Panc1 (cell line): Measurements from ENCODE around the gene PAOX. TPM values are rescaled to one million over a fixed set of nuclear protein-coding genes. Genes with fewer than 3 reads are reported as not detected.
A peak's percentile ranks its signal among the peaks of the same experiment; 100 is the strongest.

Source experiments
- ATAC-seq: fragments of 200-7000 bp; cut with Tn5 transposase; 2 replicates; pipeline ENCODE4 v1.9.1; 2020; ENCODE audit warnings: mild to moderate bottlenecking, moderate library complexity
- BruUV-seq: library from RNA; stranded (reverse); fragments of 400-500 nt; replicated peaks from 2 replicates; lab custom pipeline; 2021; lab: Mats Ljungman, UMichigan
- CTCF ChIA-PET: fragments of 300-600 bp; sonication (Branson Sonifier 250); formaldehyde crosslinking; loops from one replicate; lab custom pipeline; 2022; ENCODE audit warnings: antibody characterized with exemption; lab: Charles Lee
- POLR2A ChIA-PET: fragments of 300-600 bp; sonication (Branson Sonifier 250); formaldehyde crosslinking; loops from one replicate; lab custom pipeline; 2022; ENCODE audit warnings: antibody characterized with exemption; lab: Charles Lee
- DNase-seq: peaks from one replicate; pipeline ENCODE4 v3.0.0-alpha.2; 2010; ENCODE audit warnings: low read depth, low spot score
- H3K27ac ChIP-seq: 2 replicates; pipeline ENCODE4 v1.5.1; 2011; ENCODE audit warnings: mild to moderate bottlenecking, low read length, inconsistent platforms
- H3K27me3 ChIP-seq: fragments of 200-500 bp; sonication (Bioruptor generic); 2 replicates; pipeline ENCODE4 v1.6.0; 2014; ENCODE audit warnings: low read length, inconsistent platforms; ENCODE audit not compliant: control insufficient read depth, insufficient read depth
- H3K36me3 ChIP-seq: fragments of 200-500 bp; sonication (Bioruptor generic); 2 replicates; pipeline ENCODE4 v1.5.1; 2014; ENCODE audit warnings: inconsistent platforms, mild to moderate bottlenecking, low read length, moderate library complexity; ENCODE audit not compliant: control insufficient read depth, insufficient read depth
- H3K4me1 ChIP-seq: 2 replicates; pipeline ENCODE4 v1.5.1; 2011; ENCODE audit warnings: inconsistent platforms, mild to moderate bottlenecking, low read length, moderate library complexity; ENCODE audit not compliant: control insufficient read depth, insufficient read depth
- H3K4me3 ChIP-seq, 2 experiments: 2 replicates each; pipeline ENCODE4 v1.5.1; 2011 to 2012; ENCODE audit warnings: low read depth in 2 of 2, low read length in 2 of 2, mild to moderate bottlenecking in 2 of 2, inconsistent platforms in 1 of 2, moderate library complexity in 1 of 2
- H3K9me3 ChIP-seq: fragments of 200-500 bp; sonication (Bioruptor generic); 2 replicates; pipeline ENCODE4 v1.5.1; 2014; ENCODE audit warnings: low read depth, mild to moderate bottlenecking, inconsistent platforms, low read length, moderate library complexity; ENCODE audit not compliant: control insufficient read depth, insufficient read depth
- POLR2AphosphoS5 ChIP-seq: IDR thresholded peaks from 2 replicates; pipeline ENCODE4 v1.6.1; 2012; ENCODE audit warnings: mild to moderate bottlenecking, low read depth, low read length, moderate library complexity
- SIN3A ChIP-seq: IDR thresholded peaks from 2 replicates; pipeline ENCODE4 v1.6.1; 2012; ENCODE audit warnings: low read depth, mild to moderate bottlenecking, low read length, moderate library complexity, borderline replicate concordance; ENCODE audit not compliant: insufficient read depth
- TCF7L2 ChIP-seq: IDR thresholded peaks from 2 replicates; pipeline ENCODE4 v1.6.1; 2011; ENCODE audit warnings: mild to moderate bottlenecking, low read depth, low read length, inconsistent platforms
- in situ Hi-C: cut with HindIII; loops from 2 replicates; pipeline ENCODE4 v1.10.0; 2016; ENCODE audit warnings: low sequenced_read_pairs, low pct_unique_long_range_greater_than_20kb
- intact Hi-C: fragments of 100-400 bp; cut with micrococcal nuclease; formaldehyde crosslinking; loops from one replicate; pipeline ENCODE4 v1.10.0; 2022; ENCODE audit not compliant: unreplicated experiment
- total RNA-seq: library from RNA; stranded (reverse); gene quantifications from one replicate; pipeline ENCODE4 v1.2.1, GENCODE V29; 2021; ENCODE audit not compliant: unreplicated experiment
- TF ChIP-seq, protein P1 (sequence below), 2 experiments: IDR thresholded peaks; 2 replicates each; pipeline ENCODE4 v1.6.1; 2011 to 2012; ENCODE audit warnings: low read depth in 2 of 2, control low read depth in 1 of 2, low read length in 1 of 2, mild to moderate bottlenecking in 1 of 2, moderate library complexity in 1 of 2; ENCODE audit not compliant: insufficient read depth in 1 of 2
- TF ChIP-seq, protein P2 (sequence below): fragments of 450-650 bp; IDR thresholded peaks from 2 replicates; pipeline ENCODE4 v1.5.1; 2017; ENCODE audit warnings: mild to moderate bottlenecking

PAOX gene
- total RNA-seq, 1 experiment from 2014 or later: 9.3 TPM

DNA sequence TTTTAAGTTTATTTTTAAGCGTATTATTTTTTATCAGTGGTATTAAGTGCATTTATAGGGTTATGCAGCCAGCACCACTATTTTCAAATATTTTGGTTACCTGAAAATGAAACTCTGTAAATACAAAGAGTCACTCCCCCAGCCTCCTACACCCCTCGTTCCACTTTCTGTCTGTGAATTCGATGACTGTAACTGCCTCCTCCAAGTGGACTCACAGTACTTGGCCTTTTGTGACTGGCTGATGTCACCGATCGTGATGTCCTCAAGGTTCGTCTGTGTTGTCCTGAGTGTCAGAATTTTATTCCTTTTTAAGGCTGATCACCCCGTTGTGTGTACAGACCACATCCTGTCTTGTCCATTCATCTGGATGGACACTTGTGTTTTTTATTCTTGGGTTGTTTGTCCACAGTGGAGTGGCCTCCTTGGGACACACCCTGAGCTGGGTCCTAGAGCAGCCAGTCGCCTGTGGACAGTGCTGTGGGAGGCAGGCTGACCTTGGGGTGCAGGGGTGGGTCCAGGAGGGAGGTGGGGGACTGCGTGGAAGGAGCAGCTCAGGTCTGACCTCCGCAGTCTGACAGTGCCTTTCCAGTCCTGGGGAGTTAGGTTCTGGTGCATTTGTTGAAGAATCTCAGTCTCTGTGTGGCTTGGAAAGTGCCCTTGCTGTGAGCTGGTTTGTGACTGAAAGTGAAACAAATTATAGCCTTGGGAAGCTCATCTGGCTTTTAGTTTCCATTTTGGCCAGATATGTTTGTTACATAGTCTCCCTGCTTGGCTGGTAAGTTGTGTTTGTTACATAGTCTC is 21.8 kb downstream of the PAOX start:
- TF ChIP-seq, protein P1, sequence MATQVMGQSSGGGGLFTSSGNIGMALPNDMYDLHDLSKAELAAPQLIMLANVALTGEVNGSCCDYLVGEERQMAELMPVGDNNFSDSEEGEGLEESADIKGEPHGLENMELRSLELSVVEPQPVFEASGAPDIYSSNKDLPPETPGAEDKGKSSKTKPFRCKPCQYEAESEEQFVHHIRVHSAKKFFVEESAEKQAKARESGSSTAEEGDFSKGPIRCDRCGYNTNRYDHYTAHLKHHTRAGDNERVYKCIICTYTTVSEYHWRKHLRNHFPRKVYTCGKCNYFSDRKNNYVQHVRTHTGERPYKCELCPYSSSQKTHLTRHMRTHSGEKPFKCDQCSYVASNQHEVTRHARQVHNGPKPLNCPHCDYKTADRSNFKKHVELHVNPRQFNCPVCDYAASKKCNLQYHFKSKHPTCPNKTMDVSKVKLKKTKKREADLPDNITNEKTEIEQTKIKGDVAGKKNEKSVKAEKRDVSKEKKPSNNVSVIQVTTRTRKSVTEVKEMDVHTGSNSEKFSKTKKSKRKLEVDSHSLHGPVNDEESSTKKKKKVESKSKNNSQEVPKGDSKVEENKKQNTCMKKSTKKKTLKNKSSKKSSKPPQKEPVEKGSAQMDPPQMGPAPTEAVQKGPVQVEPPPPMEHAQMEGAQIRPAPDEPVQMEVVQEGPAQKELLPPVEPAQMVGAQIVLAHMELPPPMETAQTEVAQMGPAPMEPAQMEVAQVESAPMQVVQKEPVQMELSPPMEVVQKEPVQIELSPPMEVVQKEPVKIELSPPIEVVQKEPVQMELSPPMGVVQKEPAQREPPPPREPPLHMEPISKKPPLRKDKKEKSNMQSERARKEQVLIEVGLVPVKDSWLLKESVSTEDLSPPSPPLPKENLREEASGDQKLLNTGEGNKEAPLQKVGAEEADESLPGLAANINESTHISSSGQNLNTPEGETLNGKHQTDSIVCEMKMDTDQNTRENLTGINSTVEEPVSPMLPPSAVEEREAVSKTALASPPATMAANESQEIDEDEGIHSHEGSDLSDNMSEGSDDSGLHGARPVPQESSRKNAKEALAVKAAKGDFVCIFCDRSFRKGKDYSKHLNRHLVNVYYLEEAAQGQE (IDR thresholded peaks at IDR 0.05; ENCODE audit: insufficient read depth in 1 of 2, low read depth in 2 of 2, low read length in 1 of 2): no peak
- no peak for TF ChIP-seq SIN3A
- TF ChIP-seq POLR2AphosphoS5: no peak
- TF ChIP-seq, protein P2, sequence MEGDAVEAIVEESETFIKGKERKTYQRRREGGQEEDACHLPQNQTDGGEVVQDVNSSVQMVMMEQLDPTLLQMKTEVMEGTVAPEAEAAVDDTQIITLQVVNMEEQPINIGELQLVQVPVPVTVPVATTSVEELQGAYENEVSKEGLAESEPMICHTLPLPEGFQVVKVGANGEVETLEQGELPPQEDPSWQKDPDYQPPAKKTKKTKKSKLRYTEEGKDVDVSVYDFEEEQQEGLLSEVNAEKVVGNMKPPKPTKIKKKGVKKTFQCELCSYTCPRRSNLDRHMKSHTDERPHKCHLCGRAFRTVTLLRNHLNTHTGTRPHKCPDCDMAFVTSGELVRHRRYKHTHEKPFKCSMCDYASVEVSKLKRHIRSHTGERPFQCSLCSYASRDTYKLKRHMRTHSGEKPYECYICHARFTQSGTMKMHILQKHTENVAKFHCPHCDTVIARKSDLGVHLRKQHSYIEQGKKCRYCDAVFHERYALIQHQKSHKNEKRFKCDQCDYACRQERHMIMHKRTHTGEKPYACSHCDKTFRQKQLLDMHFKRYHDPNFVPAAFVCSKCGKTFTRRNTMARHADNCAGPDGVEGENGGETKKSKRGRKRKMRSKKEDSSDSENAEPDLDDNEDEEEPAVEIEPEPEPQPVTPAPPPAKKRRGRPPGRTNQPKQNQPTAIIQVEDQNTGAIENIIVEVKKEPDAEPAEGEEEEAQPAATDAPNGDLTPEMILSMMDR: no peak
- no peak for TF ChIP-seq TCF7L2
- no peak; the same call in 1 of the 2 replicates for ATAC-seq
- intact Hi-C loops: no loop called here

DNA sequence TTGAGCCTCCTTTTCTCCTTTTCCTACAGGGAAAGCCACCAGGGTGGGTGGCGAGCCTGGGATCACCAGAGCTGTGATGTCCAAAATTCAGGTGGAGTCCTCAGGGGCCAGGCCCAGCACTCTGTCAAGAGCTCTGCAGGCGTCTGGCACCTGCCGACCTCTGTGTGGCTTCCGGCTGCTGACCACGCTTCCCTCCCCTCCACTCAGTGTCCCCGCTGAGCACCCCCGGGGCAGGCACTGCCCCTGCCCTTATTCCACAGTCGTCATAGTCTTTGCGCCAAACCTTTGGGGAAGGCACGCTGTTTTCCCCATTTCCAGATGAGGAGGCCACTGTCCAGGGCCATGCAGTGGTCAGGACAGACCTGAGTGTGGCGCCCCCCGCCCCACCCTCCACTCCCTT is 22.4 kb downstream of the PAOX start:
- ChIA-PET CTCF (no interaction called here), POLR2A (no interaction called here)
- peaks cover 4% of the 10 kb centered on the region; the same call in 1 of the 2 replicates for H3K36me3 ChIP-seq

More for the DNA sequence above, 21.8 kb downstream of the PAOX start:
- Histone ChIP-seq H3K27me3 (no peaks in the 10 kb centered on the region), H3K4me1 (no peaks in the 10 kb centered on the region; the same call in 1 of the 2 replicates), H3K36me3 (peaks cover 7% of the 10 kb centered on the region; the same call in 1 of the 2 replicates), H3K27ac (no peak overlapping the region), H3K9me3 (no peaks in the 10 kb centered on the region), H3K4me3 (no peak overlapping the region)
- DNase-seq: no peak
- CTCF ChIA-PET: no interaction called here
- TSS peak; percentile 27 for BruUV-seq
- POLR2A ChIA-PET: no interaction called here
- in situ Hi-C loops: no loop called here

More for the DNA sequence above, 22.4 kb downstream of the PAOX start:
- Histone ChIP-seq H3K27me3 (no peaks in the 10 kb centered on the region), H3K27ac (no peak overlapping the region), H3K9me3 (no peaks in the 10 kb centered on the region), H3K4me3 (no peak overlapping the region), H3K4me1 (no peaks in the 10 kb centered on the region)
- in situ Hi-C loops: no loop called here
- no peak for TF ChIP-seq POLR2AphosphoS5
- TF ChIP-seq, protein P2: no peak
- intact Hi-C loops: no loop called here
- DNase-seq (no peak), ATAC-seq (peak; percentile 13; the same call in 1 of the 2 replicates)
- no TSS peak for BruUV-seq
